GM12875 (cell line): ENCODE results near the gene ZBTB8B.
"Not testable (repeated sequence)": the region's sequence is repeated elsewhere in the genome, so short reads cannot be mapped to it uniquely, and the experiment has no call there.

Source experiments
- H3K4me3 ChIP-seq: one replicate; pipeline ENCODE4 v1.5.1; 2011; ENCODE audit warnings: low read depth, low read length, control low read depth
- TF ChIP-seq, protein P1 (sequence below): IDR thresholded peaks from 2 replicates; pipeline ENCODE4 v1.5.1; 2011; ENCODE audit warnings: low read depth, mild to moderate bottlenecking, control low read depth, inconsistent platforms, low read length, moderate library complexity, borderline replicate concordance; ENCODE audit not compliant: insufficient read depth

The ZBTB8B gene

DNA sequence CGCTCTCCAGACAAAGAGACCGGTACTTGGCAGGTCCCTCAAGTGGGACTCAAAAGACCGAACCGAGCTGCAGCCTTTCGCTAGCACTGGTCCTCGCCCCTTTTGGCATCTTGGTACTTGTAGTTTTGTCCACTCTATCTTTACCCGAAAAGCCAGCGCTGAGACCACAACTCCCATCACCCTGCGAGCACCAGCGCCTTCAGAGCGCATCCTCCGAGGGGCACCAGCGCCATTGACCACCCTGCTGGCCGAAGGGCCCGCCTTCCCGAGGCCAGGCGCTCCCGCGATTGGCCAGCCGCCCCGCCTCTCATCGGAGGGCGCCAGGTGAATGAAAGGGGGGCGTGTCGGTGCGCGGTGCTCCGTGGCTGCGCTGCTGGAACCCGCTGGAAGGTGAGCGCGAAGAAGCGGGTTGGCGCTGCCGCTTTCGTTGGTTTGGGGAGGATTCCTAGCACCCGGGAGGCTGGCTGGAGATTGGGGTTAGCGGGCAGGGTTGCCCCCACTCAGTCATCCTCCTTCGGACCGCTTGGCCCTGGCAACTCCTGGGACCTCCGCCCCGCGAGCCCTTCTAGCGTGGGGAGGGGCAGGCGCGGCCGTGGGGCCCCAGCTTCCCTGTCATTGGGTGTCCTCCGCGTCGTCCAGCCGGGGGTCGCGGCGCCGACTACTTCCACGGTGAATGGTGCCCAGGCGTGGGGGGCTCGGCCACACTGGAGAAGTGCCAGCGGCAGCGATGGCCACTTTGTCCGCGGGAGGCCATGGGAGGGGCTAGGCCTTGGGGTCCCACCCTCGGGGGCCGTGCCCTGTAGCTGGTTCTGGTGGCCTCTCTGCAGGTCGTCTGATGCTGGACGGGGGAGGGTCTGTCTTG is at the start of gene ZBTB8B:
ZBTB8B (plus strand) TSS at position 357 of the 862 bp plus-strand sequence. CDS start 5,553 bp downstream, outside the sequence.
- TF ChIP-seq, protein P1, sequence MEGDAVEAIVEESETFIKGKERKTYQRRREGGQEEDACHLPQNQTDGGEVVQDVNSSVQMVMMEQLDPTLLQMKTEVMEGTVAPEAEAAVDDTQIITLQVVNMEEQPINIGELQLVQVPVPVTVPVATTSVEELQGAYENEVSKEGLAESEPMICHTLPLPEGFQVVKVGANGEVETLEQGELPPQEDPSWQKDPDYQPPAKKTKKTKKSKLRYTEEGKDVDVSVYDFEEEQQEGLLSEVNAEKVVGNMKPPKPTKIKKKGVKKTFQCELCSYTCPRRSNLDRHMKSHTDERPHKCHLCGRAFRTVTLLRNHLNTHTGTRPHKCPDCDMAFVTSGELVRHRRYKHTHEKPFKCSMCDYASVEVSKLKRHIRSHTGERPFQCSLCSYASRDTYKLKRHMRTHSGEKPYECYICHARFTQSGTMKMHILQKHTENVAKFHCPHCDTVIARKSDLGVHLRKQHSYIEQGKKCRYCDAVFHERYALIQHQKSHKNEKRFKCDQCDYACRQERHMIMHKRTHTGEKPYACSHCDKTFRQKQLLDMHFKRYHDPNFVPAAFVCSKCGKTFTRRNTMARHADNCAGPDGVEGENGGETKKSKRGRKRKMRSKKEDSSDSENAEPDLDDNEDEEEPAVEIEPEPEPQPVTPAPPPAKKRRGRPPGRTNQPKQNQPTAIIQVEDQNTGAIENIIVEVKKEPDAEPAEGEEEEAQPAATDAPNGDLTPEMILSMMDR: no peak
- peak within 1 kb of the TSS; percentile 32 for H3K4me3 ChIP-seq

GRCh38 chr1:32421775-32422174 is 43.1 kb upstream of the ZBTB8B start:
- no peak overlapping the region for H3K4me3 ChIP-seq

DNA sequence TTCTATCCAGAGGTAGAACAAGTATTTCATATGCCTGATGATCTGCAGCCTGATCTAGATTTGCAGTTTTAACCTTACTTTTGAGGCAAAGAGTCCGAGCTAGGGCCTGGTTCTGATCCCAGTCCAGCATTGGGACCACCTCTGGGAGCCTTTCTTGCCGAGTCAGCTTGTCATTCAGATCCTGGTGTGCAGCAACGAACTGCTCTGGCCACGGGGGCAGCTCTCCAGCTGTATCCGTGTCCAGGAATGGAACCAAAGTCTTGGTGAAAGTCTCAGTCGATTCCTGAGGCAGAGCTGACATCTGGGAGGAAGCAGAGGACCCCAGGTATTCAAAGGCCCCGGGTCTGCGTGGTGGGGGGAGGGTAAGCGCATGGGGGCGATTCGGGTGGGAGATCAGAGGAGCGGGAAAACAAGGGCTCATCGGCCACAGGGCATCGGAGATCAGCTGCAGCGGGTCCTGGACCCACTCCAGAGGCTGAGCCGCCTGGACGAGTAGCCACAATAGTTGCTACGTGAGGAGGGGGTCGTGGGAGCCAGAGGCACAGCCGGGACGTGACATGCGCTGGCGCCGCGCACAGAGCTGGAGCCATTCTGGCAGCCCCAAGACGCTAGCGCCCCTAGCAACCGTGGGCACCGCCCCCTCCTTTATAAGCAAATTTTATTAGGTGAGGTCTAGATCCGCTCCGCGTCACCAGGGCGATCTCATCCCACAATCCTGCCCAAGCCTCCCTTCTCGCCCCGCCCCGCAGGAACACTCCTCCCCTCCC is 38.2 kb upstream of the ZBTB8B start:
- TF ChIP-seq, protein P1: no peak
- H3K4me3 ChIP-seq: no peak overlapping the region

More at GRCh38 chr1:32421775-32422174, 43.1 kb upstream of the ZBTB8B start:
- TF ChIP-seq, protein P1: no peak

DNA sequence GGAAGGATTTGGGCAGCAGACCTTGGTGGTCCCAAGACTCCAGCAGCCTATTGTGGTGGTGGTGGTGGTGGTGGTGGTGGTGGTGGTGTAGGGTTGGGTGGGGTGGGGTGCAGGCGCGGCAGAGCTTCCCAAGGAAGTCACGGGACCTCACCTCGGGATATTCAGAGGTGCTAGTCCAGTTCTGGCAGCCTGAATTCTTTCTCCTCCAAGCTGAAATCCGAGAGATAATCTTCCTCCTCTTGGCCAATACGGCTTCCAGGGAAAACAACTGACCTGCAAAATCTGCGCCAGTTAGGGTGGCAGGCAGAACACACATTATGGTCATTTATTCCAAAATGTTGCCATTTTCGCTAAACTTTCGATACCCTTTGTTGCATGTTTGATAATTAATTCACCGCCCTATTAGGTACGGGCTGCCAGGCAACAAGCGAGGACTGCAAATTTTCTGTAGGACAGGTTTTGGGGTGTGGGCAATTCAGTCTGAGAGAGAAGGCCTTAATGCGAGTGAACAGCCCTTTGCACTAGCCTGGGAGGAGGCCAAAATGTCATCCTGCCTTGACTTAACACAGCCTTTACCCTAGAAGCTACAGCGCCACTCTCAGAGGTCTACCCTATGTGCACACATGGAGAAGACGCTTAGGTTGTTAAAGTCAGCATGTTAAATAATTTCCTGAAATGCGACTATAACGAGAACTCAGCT is 37.5 kb upstream of the ZBTB8B start:
- TF ChIP-seq, protein P1: no peak
- H3K4me3 ChIP-seq: no peak overlapping the region

DNA sequence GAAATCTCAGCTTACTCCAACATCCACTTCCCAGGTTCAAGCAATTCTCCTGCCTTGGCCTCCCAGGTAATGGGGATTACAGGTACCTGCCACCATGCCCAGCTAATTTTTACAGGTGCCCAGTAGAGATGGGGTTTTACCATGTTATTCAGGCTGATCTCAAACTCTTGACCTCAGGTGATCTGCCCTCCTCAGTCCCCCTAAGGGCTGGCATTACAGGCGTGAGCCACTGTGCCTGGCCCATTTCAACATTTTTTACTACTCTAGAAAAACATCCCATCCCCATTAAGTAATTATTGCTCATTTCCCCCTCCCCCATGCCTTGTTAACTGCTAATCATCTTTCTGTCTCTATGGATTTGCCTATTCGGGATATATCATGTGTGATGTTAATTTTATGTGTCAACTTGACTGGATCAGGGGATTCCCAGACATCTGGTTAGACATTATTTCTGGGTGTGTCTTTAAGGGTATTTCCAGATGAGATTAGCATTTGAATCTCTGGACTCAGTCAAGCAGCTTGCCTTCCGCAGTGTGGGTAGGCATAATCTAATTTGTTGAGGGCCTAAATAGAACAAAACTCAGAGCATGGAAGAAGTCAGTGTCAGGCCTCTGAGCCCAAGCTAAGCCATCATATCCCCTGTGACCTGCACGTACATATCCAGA is 33.0 kb upstream of the ZBTB8B start:
- H3K4me3 ChIP-seq: no peak overlapping the region
- TF ChIP-seq, protein P1: no peak

- no peak overlapping the region for H3K4me3 ChIP-seq
- TF ChIP-seq, protein P1: no peak
Observed at GRCh38 chr1:32438136-32438535, 26.7 kb upstream of the ZBTB8B start.

DNA sequence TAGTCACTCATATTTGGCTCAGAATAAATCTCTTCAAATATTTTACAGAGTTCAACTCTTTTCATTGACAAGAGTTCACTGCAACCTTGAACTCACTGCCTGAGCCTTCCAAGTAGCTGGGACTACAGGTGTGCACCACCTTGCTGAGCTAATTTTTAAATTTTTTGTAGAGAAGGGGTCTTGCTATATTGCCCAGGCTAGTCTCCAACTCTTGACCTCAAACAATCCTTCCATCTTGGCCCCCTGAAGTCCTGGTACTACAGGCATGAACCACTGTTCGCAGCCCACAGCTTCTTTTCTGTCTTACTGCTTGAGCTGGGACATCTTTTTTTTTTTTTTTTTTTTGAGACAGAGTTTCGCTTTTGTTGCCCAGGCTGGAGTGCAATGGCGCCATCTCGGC is 26.1 kb upstream of the ZBTB8B start:
- not testable (repeated sequence) for H3K4me3 ChIP-seq

DNA sequence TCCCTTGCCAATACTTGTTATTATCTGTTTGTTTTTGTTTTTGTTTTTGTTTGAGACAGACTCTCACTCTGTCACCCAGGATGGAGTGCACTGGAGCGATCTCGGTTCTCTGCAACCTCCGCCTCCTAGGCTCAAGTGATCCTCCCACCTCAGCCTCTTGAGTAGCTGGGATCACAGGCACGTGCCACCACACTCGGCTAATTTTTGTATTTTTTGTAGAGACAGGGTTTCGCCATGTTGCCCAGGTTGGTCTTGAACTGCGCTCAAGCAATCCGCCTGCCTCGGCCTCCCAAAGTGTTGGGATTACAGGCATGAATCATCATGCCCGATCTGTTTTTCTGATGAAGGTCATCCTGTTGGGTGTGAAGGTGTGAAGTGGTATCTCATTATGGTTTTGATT is 23.4 kb upstream of the ZBTB8B start:
- not testable (repeated sequence) for H3K4me3 ChIP-seq
